22Rv1 (cell line): ENCODE measurements around the gene PSD4.

Experiments
- CTCF ChIP-seq: fragments of 450-650 bp; IDR thresholded peaks from 2 replicates; pipeline ENCODE4 v1.5.1; 2017; ENCODE audit warnings: mild to moderate bottlenecking
- ZFX ChIP-seq: fragments of 450-650 bp; IDR thresholded peaks from 2 replicates; pipeline ENCODE4 v1.6.1; 2017; ENCODE audit warnings: antibody characterized with exemption, borderline replicate concordance

DNA sequence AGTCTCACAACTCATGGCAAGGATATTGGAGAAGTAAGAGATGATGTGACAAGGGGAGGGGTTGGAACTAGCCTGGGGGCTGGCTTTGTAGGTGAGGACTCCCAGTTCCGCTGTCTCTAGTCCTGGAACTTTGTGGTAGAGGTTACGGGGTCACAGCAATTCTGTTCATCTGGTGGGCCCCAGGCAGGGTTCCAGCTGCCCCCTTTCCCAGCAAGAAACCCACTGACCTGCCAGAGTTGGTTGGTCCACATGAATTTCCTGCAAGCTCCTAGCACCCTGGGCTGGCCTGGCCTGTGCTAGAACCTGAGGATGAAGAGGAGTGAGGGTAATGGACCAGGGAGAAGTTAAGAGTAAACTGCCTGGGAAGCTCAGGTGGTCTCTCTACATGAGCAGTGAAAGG lies 41.3 kb downstream of the PSD4 start:
- no peak for TF ChIP-seq CTCF
- no peak for TF ChIP-seq ZFX
